ENCODE results near the gene RNPS1. TPM values are rescaled to one million over a fixed set of nuclear protein-coding genes. Genes with fewer than 3 reads are reported as not detected.

RNPS1 gene
- total RNA-seq, 1 experiment from 2014 or later = 226 TPM

Other genes with a start within 250 kb of the RNPS1 start
- gene NPW, start 248.3 kb downstream of the RNPS1 start, total RNA-seq (2014; rRNA removed; shearing (Covaris generic)) = 0.14 TPM in 1 of 2 replicates, not detected in the other
- 124 and 154 TPM in 2 replicates for gene NHERF2, start 241.2 kb downstream of the RNPS1 start, total RNA-seq (2014; rRNA removed; shearing (Covaris generic))
- 67.8 and 77.4 TPM in 2 replicates for gene NTHL1, start 220.3 kb downstream of the RNPS1 start, total RNA-seq (2014; rRNA removed; shearing (Covaris generic))
- gene TSC2, start 220.1 kb downstream of the RNPS1 start, total RNA-seq (2014; rRNA removed; shearing (Covaris generic)) = 46.3 and 47.7 TPM in 2 replicates
- gene PKD1, start 132.2 kb downstream of the RNPS1 start, total RNA-seq (2014; rRNA removed; shearing (Covaris generic)) = 46.4 and 71.1 TPM in 2 replicates
- not detected in 2 replicates for gene RAB26, start 119.5 kb downstream of the RNPS1 start, total RNA-seq (2014; rRNA removed; shearing (Covaris generic))
- 97.7 and 107 TPM in 2 replicates for gene TRAF7, start 112.3 kb downstream of the RNPS1 start, total RNA-seq (2014; rRNA removed; shearing (Covaris generic))
- 0.46 and 1.5 TPM in 2 replicates for gene CASKIN1, start 71.5 kb downstream of the RNPS1 start, total RNA-seq (2014; rRNA removed; shearing (Covaris generic))
- gene MLST8, start 62.7 kb downstream of the RNPS1 start, total RNA-seq (2014; rRNA removed; shearing (Covaris generic)) = 43.2 and 64.5 TPM in 2 replicates
- gene BRICD5, start 57.3 kb downstream of the RNPS1 start, total RNA-seq (2014; rRNA removed; shearing (Covaris generic)) = 7.0 and 7.5 TPM in 2 replicates
- gene PGP, start 53.3 kb downstream of the RNPS1 start, total RNA-seq (2014; rRNA removed; shearing (Covaris generic)) = 35.4 and 43.4 TPM in 2 replicates
- gene E4F1, start 44.5 kb downstream of the RNPS1 start, total RNA-seq (2014; rRNA removed; shearing (Covaris generic)) = 27.0 and 29.9 TPM in 2 replicates
- 2.5 and 3.8 TPM in 2 replicates for gene DNASE1L2, start 31.7 kb downstream of the RNPS1 start, total RNA-seq (2014; rRNA removed; shearing (Covaris generic))
- 50.6 and 73.8 TPM in 2 replicates for gene ECI1, start 16.5 kb downstream of the RNPS1 start, total RNA-seq (2014; rRNA removed; shearing (Covaris generic))
- 17.3 and 19.5 TPM in 2 replicates for gene ABCA3, start 72.6 kb upstream of the RNPS1 start, total RNA-seq (2014; rRNA removed; shearing (Covaris generic))
- gene CCNF, start 161.3 kb upstream of the RNPS1 start, total RNA-seq (2014; rRNA removed; shearing (Covaris generic)) = 52.0 and 54.5 TPM in 2 replicates
- 33.2 and 48.6 TPM in 2 replicates for gene TEDC2, start 192.0 kb upstream of the RNPS1 start, total RNA-seq (2014; rRNA removed; shearing (Covaris generic))
- 0.12 TPM in 1 of 2 replicates, not detected in the other for gene NTN3, start 203.2 kb upstream of the RNPS1 start, total RNA-seq (2014; rRNA removed; shearing (Covaris generic))
- gene TBC1D24, start 207.0 kb upstream of the RNPS1 start, total RNA-seq (2014; rRNA removed; shearing (Covaris generic)) = 8.6 and 18.0 TPM in 2 replicates
- gene ATP6V0C, start 245.8 kb upstream of the RNPS1 start, total RNA-seq (2014; rRNA removed; shearing (Covaris generic)) = 24.7 and 51.1 TPM in 2 replicates